Stimulated activated CD4-positive, alpha-beta T cell treated with anti-CD3 and anti-CD28 coated beads, TNF-alpha, amount 100 ng/mL, for 4 hours (primary cell): Measurements from ENCODE around the gene SLC49A3.
"Not testable (repeated sequence)": the region's sequence is repeated elsewhere in the genome, so short reads cannot be mapped to it uniquely, and the experiment has no call there.

Experiments
- DNase-seq, 3 experiments: peaks; one replicate each; pipeline ENCODE4 v3.0.0-alpha.2; 2020; ENCODE audit warnings: low read depth in 3 of 3

SLC49A3 gene

DNA sequence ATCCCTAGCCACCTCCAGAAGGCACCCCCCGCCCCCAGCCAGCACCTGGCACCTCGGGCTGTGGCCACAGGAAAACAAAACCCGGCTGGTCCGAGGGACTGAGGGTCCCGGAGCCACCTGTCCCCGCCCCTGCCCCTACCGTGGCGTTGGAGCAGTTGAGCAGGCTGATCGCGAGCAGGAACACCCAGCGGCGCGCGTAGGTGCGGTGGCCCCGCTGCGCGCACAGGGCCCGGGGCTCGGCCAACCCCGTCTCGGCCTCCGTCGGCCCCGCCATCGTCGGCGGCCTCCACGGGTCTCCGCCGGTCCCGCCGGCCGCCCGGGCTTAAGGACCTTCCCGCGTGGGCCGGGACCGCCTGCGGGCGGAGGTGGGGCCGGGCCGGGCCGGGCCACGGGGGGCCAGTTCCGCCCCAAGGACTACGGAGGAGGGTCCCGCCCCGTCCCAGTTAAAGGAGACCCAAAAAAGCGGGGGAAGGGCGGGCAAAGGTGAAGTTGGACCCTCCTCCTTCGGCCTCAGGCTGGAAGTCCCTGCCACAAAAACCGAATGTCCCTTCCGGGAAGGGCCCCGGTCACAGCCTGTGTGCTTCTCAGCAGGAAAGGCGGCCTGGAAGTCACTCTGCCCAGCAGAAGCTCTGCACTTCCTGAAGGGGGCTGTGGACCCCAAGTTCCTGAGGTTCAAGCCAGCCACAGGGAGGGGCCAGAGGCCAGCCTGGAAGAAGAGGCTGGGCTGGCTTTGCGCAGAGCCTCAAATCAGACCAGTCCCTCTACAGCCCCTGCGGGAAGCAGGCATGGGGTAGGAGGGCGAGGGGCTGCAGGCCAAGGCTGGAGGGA is at the start of gene SLC49A3:
SLC49A3 (minus strand) TSS at position 298 of the 828 bp plus-strand sequence; CDS start at position 274, 24 bp downstream.
- DNase-seq, result no peak

DNA sequence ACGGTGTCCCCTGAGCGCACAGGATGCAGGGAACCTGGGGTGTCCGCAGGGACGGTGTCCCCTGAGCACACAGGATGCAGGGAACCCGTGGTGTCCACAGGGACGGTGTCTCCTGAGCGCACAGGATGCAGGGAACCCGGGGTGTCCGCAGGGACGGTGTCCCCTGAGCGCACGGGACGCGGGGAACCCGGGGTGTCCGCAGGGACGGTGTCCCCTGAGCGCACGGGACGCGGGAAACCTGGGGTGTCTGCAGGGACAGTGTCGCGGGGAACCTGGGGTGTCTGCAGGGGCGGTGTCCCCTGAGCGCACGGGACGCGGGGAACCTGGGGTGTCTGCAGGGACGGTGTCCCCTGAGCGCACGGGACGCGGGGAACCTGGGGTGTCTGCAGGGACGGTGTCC is 47.6 kb upstream of the SLC49A3 start:
- not testable (repeated sequence) for DNase-seq

DNA sequence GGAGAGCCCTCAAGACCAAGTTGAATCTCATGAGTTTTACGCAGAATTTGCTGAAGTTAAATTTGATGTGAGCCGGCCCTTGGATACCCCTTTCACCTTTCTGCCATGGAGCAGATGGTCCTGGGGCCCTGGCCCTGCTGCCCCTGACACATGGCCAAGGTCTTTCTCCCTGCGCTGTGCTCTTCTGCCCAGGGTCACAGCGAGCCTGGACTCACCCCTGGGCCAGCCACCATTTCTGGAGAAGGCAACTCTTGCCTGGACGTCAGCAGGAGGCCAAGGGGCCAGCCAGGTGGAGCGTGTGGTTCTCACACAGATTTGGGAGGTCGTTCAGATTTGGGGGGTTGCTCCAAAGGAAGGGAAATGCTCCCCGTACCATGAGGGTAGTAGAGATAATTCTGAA is 46.6 kb upstream of the SLC49A3 start:
- no peak for DNase-seq

DNA sequence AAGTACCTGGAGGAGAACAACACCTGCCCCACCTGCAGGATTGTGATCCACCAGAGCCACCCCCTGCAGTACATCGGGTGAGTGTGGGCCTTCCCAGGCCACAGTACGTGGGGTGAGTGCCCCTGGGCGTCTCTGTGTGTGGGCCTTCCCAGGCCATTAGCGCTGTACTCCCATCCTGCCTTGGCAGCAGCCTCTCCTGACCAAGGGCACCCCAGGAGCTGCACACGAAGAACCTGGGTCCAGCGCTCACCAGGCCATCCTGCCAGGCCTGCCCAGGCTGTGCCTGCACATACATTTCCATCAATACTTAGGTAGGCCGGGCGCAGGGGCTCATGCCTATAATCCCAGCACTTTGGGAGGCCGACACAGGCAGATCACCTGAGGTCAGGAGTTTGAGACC is 46.0 kb upstream of the SLC49A3 start:
- no peak for DNase-seq

DNA sequence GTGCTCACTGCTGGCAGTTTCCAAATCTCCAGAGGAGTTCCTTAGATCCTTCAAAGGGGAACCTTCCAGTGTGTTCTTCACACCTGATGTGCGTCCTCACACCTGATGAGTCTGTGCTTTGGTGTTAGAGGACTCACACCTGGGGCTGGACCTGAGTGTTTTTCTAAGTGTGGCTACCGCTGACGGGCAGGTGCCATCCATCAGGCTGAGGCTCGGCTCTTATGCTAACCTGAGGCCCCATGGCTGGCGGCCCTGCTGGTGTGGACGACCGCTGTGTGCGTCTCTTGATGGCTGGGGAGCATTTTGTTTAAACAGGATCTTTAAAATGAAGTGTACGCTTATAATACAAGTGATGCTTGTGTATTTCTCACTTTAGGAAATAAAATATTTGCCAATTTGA is 45.1 kb upstream of the SLC49A3 start:
- no peak for DNase-seq

DNA sequence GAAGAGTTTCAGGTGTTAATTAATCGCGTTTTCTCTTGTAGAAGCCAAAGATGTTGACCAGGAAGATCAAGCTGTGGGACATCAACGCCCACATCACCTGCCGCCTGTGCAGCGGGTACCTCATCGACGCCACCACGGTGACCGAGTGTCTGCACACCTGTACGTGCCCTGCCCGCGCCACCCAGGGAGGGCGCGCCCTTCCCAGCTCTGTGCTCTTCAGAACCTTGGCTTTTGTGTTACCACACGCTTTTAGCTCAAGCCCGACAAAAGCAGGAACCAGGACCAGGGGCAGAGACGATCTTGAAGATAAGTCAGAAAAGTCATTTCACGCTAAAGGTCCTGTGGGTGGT is 44.7 kb upstream of the SLC49A3 start:
- no peak for DNase-seq

DNA sequence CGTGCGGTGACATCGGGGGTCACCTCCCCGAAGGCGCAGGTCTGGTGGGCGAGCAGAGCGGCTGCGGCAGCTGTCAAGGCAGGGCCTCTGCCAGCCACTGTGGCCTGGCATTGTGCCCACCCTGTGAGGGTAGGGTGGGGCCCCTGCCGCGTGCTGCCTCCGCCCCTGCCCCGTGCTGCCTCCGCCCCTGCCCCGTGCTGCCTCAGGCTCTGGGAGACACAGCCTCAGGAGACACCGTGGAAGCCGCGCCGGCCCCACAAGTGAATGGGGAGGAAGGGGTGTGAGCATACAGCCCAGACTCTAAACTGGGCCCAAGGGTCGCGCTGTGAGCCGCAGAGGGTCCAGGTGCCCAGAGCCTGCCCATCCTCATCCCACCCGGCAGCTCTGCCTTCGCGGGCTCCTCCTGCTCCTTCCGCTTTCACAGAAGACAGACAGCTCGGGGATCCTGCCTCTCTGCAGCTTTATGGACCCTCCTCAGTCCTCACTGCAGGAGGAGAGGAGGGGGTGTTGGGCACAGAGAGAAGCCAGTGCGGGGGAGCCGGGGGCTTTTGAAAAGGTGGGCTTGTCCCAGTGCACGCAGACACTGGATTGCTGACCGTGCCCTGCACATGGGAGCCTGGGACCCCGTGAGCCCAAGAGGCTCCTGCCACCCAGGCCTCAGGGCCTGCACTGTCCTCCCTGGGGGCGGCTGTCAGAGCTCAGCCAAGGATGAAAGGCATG is 44.1 kb upstream of the SLC49A3 start:
- no peak for DNase-seq

DNA sequence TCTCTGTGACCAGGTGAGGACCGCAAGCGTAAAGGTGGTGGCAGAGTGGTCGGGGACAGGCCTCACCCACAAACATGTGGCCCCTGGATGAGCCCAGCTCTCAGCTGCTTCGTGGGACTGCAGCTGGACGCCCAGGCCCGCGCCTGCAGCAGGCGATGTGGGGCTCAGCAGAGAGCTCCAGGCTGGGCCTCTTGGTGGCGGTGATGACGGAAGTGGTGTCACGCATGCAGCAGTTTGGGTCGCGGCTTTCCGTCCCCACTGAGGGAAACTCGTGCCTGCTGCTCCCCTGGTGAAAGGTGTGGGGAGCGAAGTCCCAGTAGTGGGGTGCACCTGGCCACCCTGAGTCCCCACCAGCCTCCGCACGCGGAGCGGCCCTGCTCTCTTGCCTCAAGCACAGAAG is 43.5 kb upstream of the SLC49A3 start:
- no peak for DNase-seq

DNA sequence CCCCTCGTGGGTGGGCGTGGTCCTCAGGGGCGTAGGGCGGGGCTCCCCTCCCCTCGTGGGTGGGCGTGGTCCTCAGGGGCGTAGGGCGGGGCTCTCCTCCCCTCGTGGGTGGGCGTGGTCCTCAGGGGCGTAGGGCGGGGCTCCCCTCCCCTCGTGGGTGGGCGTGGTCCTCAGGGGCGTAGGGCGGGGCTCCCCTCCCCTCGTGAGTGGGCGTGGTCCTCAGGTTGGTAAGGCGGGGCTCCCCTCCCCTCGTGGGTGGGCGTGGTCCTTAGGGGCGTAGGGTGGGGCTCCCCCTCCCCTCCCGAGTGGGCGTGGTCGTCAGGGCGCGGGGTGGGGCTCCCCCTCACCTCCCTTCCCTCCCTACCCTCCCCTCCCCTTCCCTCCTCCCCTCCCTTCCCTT is 43.0 kb upstream of the SLC49A3 start:
- DNase-seq, result not testable (repeated sequence)

DNA sequence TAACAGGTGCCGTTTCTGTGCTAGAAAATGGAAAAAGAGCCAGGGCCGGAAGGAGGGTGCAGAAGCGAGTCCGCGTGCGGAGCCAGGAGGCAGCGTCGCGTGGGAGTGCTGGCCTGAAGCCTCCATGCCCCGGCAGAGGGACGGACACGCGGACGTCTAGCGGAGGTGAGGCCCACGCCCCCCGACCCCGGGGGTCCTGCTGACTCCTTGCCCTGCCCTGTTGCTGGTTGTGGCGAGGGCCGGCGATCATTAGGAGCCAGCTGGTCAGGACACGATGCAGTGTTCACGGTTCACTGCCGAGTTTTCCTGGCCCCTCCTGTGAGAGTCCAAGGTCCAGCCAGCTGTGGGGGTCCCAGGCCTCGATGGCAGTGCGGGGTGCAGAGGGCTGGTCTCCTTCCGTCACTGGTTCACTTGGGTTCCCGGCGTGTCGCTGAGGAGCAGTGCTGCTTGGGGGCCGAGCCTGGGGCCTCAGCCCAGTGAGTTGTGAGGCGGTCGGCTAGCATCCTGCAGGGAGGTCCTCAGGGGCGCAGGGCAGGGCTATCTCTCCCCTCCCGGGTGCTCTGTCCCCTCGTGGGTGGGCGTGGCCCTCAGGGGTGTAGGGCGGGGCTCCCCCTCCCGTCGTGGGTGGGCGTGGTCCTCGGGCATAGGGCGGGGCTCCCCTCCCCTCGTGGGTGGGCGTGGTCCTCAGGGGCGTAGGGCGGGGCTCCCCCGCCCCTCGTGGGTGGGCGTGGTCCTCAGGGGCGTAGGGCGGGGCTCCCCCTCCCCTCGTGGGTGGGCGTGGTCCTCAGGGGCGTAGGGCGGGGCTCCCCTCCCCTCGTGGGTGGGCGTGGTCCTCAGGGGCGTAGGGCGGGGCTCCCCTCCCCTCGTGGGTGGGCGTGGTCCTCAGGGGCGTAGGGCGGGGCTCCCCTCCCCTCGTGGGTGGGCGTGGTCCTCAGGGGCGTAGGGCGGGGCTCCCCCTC is 42.3 kb upstream of the SLC49A3 start:
- DNase-seq, result not testable (repeated sequence)

DNA sequence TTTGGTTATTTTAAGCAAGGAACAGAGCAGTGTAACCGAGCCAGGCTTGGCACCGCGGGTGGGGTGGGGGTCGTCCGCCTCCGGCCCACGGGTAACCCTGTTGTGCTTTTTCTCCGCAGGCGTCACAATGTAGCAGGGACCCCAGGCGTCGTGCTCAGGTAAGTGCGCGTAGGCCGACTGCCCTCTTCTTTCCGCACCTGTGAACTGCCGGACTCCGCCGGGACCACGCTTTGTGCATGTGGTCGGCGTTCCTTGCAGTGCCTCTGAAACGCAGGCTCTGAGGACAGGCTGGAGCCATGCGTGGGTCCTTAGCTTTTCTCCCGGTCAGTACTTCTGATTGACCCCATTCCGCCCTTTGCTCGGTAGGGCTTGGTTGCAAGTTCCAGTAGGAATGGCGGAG is 41.6 kb upstream of the SLC49A3 start:
- DNase-seq, result no peak

DNA sequence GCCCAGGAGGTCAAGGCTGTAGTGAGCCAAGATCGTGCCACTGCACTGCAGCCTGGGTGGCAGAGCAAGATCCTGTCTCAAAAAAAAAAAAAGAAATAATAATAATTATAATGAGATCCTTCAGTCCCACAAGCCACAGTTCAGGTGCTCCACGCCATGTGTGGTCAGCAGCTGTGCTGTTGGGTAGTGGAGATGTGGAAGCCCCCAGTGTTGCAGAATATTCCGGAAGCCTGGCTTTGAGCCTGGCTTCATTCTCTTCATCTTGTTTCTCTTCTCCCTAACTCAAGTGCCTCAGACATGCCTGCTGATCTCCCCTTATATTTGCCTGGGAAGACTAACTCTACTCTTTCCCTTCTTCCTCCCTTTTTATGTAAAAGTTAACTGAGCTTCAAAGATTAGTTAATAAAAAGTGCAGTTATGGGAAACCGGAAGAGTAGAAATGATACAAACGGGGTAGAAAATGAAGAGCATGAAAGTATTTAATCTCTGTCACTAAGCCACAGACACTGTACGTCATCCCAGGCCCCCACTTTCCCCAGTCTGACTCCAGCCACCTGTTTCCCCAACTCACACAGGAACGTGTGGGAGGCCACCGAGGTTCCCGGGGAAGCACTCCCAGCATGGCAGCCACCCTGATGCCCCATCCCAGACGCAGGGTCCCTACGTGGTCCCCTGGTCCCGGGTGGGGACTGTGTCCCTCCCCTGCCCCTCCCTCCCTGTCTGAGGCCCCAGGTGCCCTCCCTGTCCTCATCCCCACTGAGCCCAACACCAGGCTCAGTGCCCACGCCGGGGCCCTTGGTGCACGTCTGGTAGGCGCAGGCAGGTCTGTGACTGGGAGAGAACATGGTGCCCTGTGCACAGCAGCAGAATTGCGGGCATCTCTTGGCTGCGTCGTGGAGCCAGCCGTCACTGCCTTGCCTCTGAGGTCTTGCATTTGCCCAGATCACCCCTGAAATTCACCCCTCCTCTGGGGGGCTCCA is 40.7 kb upstream of the SLC49A3 start:
- no peak for DNase-seq

DNA sequence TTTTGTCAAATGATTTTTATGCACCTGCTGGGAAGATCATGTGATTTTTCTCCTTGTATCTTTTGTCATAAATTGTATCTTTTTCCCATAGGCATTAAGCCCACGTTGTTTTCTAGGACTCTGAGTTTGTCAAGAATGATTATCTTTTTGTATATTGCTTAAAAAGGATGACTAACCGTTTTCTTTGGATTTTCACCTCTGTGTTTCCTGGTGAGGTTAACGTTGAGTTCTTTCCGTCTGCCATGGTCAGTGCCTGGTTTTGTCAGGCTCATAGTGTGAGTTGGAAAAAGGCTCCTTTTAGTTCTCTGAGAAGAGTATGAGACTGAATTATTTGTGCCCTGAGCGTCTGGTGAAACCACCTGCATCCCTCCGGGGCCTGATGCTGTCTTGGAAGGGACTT is 38.6 kb upstream of the SLC49A3 start:
- DNase-seq, result no peak

DNA sequence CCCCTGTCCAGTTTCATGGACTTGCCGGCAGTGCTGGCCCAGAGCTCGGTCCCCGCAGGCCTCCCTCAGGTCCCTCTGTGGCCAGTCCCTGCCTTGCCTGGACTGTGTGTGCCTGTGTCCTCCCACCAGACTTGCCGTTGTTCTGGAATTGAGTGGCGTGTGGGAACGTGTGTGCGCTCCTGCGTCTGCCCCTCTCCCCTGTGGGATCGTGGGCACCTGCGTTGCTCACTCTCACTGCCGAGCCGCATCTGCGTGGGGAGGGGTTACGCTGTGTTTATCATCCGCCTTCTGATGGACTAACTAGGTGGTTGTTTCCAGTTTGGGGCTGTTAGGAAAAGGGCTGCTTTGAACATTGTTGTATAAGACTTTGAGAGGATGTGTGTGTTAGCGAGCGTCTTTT is 37.9 kb upstream of the SLC49A3 start:
- no peak for DNase-seq

DNA sequence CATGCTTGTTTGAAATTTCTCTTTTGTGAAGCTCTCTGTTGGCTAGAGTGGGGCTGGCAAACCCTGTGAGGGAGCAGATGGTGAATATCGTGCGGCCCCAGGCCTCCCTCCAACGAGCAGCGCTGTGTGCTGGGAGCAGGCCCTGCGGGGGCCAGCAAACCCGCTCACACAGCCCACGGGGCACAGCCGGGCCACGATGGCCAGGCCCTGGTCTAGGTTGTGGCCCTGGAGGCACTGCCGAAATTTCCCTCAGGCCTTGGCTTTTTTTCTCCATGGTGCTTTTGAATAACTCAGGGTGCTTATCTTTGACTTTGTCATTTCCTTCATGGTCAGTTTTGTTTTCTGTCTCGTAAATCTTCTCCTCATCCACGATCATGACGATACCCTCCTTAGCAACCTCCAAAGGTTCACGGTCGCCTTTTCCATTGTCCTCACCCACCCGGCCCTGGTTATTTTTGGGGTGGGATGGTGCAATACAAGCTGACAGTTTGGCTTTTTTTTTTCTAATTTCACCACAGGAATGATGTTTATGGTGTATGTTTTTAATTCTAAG is 37.4 kb upstream of the SLC49A3 start:
- DNase-seq, result no peak

DNA sequence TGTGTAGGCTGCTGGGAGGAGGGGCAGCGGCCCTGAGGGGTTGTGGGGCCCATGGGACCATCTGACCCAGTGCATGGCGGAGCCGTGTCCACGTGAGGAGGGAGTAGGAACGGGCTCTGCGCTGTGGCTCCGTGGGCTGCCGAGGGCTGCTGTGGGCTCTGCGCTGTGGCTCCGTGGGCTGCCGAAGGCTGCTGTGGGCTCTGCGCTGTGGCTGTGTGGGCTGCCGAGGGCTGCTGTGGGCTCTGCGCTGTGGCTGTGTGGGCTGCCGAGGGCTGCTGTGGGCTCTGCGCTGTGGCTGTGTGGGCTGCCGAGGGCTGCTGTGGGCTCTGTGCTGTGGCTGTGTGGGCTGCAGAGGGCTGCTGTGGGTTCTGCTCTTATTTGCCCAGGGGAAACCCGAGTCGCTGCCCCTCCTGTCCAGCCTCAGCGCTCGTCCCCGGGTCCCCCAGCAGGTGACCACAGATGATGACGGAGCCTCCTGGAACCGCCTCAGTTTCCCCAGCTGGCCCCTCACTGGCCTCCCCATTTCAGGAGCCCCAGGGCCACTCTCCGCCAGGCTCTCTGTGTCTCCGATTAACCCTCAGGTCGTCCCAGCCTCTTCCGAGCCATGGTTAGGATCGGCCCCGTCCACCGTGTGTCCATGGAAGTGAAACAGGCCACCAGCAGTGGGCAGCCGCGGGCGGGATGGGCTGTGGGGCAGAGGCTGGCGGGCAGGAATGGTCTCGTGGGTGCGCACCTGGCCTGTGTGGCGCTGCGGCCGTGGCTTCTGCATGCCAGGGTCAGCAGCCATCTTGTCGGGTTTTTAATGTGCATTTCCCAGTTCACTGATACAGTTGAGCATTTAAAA is 36.7 kb upstream of the SLC49A3 start:
- DNase-seq, result no peak

DNA sequence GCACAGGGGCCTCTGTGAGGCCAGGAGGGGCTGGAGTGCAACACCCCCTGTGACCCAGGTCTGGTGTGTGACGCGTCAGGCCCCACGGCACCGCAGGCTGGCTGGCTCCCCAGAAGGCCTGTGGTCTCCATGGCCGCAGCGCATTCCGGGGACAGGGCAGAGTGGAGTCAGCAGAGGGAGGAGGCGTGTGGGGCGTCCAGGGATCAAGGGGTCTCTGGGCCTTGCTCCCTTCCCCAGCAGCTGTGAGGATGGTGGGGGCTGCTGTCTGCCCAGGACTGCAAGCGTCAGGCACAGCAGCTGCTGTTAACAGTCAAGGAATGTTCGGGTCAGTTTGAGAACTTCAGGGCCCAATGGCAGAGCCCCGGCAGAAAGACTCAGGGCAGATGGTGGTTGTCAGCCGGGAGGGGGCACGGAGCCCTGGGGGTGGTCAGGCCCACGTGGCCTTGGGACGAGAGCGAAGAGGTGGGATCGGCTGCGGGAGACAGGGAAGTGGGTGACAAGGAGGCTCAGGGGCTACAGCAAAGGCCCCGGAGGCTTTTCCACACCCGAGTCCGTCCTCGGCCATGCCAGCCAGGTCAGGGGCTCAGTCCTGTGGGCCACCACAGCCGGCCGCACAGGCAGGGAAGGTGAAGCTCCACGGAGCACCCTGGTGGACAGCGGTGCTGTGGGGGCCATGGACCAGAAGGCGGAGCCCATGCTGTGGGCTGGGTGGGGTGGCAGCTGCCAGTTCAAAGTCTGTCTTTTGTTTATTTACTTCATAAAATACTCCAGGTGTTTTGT is 35.0 kb upstream of the SLC49A3 start:
- no peak for DNase-seq

DNA sequence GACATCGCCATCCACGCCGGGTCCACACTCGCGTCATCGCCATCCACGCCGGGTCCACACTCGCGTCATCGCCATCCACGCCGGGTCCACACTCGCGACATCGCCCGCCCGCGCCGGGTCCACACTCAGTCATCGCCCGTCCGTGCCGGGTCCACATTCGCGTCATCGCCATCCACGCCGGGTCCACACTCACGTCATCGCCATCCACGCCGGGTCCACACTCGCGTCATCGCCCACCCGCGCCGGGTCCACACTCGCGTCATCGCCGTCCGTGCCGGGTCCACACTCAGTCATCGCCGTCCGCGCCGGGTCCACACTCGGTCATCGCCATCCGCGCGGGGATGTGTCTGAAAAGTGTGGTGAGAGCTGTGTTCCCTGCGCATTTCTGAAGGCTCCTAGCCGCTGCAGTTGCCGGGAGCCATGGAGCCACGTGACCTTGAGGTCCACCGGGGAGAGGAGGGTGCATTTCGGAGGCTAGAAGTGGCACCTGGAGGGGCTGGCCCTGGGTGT is 34.0 kb upstream of the SLC49A3 start:
- DNase-seq, result no peak
